HepG2 (cell line): ENCODE measurements around the gene MRPL34. TPM values are rescaled to one million over a fixed set of nuclear protein-coding genes. Genes with fewer than 3 reads are reported as not detected.

Source experiments
- CC2D1A ChIP-seq: sonication (generic); formaldehyde crosslinking; IDR thresholded peaks from 2 replicates; pipeline ENCODE4 v1.8.1; 2023; ENCODE audit warnings: mild to moderate bottlenecking, missing genetic modification reagents
- CREB1 ChIP-seq, 2 experiments: fragments of 450-650 bp in 1 of 2; IDR thresholded peaks; 2 replicates each; pipeline ENCODE4 v1.6.1; 2016 to 2017; ENCODE audit warnings: control low read depth in 1 of 2, mild to moderate bottlenecking in 1 of 2, missing compliant biosample characterization in 1 of 2, missing genetic modification characterization in 1 of 2
- ERF ChIP-seq: IDR thresholded peaks from 2 replicates; pipeline ENCODE4 v1.6.1; 2018; ENCODE audit warnings: missing biosample characterization, missing genetic modification reagents
- HOXA9 ChIP-seq: sonication (generic); formaldehyde crosslinking; IDR thresholded peaks from 2 replicates; pipeline ENCODE4 v1.8.1; 2022; ENCODE audit warnings: missing genetic modification reagents, mild to moderate bottlenecking, moderate library complexity, borderline replicate concordance
- MBNL3 ChIP-seq: fragments of 250-450 bp; sonication (Bioruptor Pico); conservative IDR thresholded peaks from 2 replicates; pipeline ENCODE4 v1.8.0; 2022; ENCODE audit warnings: mild to moderate bottlenecking, inconsistent platforms
- NKX3-1 ChIP-seq: sonication (generic); formaldehyde crosslinking; IDR thresholded peaks from 2 replicates; pipeline ENCODE4 v1.5.0; 2020; ENCODE audit warnings: missing genetic modification reagents
- NR2F6 ChIP-seq, 2 experiments: IDR thresholded peaks; 2 replicates each; pipeline ENCODE4 v1.6.1; 2016; ENCODE audit warnings: antibody characterized with exemption in 1 of 2, mild to moderate bottlenecking in 1 of 2
- RFX5 ChIP-seq: IDR thresholded peaks from 2 replicates; pipeline ENCODE4 v1.6.1; 2011; ENCODE audit warnings: low read depth, low read length, improper control_type of control experiment
- SMARCC2 ChIP-seq: fragments of 450-650 bp; IDR thresholded peaks from 2 replicates; pipeline ENCODE4 v1.6.1; 2017; ENCODE audit warnings: antibody characterized with exemption, mild to moderate bottlenecking
- ZNF282 ChIP-seq: fragments of 450-650 bp; IDR thresholded peaks from 2 replicates; pipeline ENCODE4 v1.6.1; 2018; ENCODE audit not compliant: partially characterized antibody
- ZNF34 ChIP-seq: sonication (generic); formaldehyde crosslinking; IDR thresholded peaks from 2 replicates; pipeline ENCODE4 v1.4.0; 2020; ENCODE audit warnings: mild to moderate bottlenecking, missing genetic modification reagents, borderline replicate concordance
- ZNF350 ChIP-seq: sonication (generic); formaldehyde crosslinking; IDR thresholded peaks from 2 replicates; pipeline ENCODE4 v1.4.0; 2020; ENCODE audit warnings: mild to moderate bottlenecking, low read depth, missing genetic modification reagents, borderline replicate concordance
- ZNF605 ChIP-seq: sonication (generic); formaldehyde crosslinking; IDR thresholded peaks from 2 replicates; pipeline ENCODE4 v1.8.0; 2022; ENCODE audit warnings: mild to moderate bottlenecking, missing genetic modification reagents
- ZNF761 ChIP-seq: sonication (generic); formaldehyde crosslinking; conservative IDR thresholded peaks from 2 replicates; pipeline ENCODE4 v1.4.0; 2020; ENCODE audit warnings: mild to moderate bottlenecking, missing genetic modification reagents
- ZNF776 ChIP-seq: sonication (generic); formaldehyde crosslinking; IDR thresholded peaks from 2 replicates; pipeline ENCODE4 v1.4.0; 2020; ENCODE audit warnings: mild to moderate bottlenecking, missing genetic modification reagents
- polyA plus RNA-seq, 8 experiments: library from polyadenylated mRNA; depleted of rRNA in 3 of 8; stranded (reverse) in 7 of 8; unstranded in 1 of 8; fragments of >200 nt; fragmentation: Illumina TruSeq in 4 of 8; extraction: Trizol in 4 of 8; gene quantifications; 2 replicates each; pipeline versions ENCODE4 v1.2.1 to v1.2.3, GENCODE V29; 2011 to 2016; ENCODE audit warnings: low read depth in 4 of 8, missing spikeins in 1 of 8, mixed read lengths in 1 of 8; ENCODE audit not compliant: insufficient read depth in 1 of 8
- total RNA-seq, 5 experiments: library from RNA; depleted of rRNA; stranded (reverse); fragments of >200 nt; fragmentation: Illumina TruSeq; extraction: Trizol; gene quantifications; 2 replicates each; pipeline ENCODE4 v1.2.3, GENCODE V29; 2016; ENCODE audit warnings: low read depth in 1 of 5
- TF ChIP-seq, protein P1 (sequence below): sonication (generic); formaldehyde crosslinking; IDR thresholded peaks from 2 replicates; pipeline ENCODE4 v1.4.0; 2020; ENCODE audit warnings: mild to moderate bottlenecking, missing genetic modification reagents
- TF ChIP-seq, protein P2 (sequence below): sonication (generic); formaldehyde crosslinking; IDR thresholded peaks from 2 replicates; pipeline ENCODE4 v1.5.0; 2020; ENCODE audit warnings: missing genetic modification reagents, mild to moderate bottlenecking, borderline replicate concordance
- TF ChIP-seq, protein P3 (sequence below): sonication (generic); formaldehyde crosslinking; IDR thresholded peaks from 2 replicates; pipeline ENCODE4 v1.4.0; 2020; ENCODE audit warnings: missing genetic modification reagents, borderline replicate concordance
- TF ChIP-seq, protein P4 (sequence below): sonication (generic); formaldehyde crosslinking; IDR thresholded peaks from 2 replicates; pipeline ENCODE4 v1.8.0; 2022; ENCODE audit warnings: missing genetic modification reagents, mild to moderate bottlenecking, borderline replicate concordance

The MRPL34 gene
- total and polyA plus RNA-seq, 2 of the 13 experiments (the other 11 are each of a cell fraction or from before 2014, with no cell fraction given): 74.0 to 77.3 TPM

DNA sequence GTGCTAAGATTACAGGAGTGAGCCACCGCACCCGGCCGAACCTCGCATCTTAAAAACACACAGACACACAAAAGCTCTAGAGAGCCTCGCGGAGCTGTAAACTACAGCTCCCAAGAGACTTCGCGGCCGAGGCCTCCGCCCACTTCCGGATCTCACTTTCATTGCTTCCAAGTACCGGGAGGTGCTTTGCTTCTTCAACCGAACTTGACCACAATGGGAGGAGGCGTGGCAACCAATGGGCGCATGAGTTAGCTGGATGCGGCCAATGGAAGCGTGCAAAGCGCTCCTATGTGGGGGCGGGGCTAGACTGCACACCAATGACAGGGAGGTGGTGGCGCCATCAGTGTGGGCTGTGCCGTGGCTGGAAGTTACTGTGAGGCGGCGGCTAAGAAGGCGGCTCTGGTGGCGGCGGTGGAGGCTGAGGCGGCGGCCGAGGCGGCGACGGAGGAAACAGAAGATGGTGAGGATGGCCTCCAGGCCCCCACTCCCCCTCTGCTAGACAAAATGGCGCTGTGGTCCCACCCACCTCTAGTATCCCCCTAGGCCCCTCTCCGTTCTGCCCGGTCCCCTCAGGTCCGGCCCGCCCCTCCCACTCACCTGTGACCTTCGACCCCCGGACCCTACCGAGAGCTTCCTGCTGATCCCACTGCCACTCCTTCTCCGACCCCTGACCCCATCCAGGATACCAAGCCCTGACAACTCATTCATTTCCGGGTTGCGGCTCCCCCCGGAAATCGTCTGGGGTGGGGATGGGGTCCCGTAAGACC lies 3.7 kb downstream of the MRPL34 start, which contains the start of gene DDA1 (continued):
- TF ChIP-seq, protein P1, sequence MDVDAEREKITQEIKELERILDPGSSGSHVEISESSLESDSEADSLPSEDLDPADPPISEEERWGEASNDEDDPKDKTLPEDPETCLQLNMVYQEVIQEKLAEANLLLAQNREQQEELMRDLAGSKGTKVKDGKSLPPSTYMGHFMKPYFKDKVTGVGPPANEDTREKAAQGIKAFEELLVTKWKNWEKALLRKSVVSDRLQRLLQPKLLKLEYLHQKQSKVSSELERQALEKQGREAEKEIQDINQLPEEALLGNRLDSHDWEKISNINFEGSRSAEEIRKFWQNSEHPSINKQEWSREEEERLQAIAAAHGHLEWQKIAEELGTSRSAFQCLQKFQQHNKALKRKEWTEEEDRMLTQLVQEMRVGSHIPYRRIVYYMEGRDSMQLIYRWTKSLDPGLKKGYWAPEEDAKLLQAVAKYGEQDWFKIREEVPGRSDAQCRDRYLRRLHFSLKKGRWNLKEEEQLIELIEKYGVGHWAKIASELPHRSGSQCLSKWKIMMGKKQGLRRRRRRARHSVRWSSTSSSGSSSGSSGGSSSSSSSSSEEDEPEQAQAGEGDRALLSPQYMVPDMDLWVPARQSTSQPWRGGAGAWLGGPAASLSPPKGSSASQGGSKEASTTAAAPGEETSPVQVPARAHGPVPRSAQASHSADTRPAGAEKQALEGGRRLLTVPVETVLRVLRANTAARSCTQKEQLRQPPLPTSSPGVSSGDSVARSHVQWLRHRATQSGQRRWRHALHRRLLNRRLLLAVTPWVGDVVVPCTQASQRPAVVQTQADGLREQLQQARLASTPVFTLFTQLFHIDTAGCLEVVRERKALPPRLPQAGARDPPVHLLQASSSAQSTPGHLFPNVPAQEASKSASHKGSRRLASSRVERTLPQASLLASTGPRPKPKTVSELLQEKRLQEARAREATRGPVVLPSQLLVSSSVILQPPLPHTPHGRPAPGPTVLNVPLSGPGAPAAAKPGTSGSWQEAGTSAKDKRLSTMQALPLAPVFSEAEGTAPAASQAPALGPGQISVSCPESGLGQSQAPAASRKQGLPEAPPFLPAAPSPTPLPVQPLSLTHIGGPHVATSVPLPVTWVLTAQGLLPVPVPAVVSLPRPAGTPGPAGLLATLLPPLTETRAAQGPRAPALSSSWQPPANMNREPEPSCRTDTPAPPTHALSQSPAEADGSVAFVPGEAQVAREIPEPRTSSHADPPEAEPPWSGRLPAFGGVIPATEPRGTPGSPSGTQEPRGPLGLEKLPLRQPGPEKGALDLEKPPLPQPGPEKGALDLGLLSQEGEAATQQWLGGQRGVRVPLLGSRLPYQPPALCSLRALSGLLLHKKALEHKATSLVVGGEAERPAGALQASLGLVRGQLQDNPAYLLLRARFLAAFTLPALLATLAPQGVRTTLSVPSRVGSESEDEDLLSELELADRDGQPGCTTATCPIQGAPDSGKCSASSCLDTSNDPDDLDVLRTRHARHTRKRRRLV: peak; percentile 73; the same call in 1 of the 2 replicates
- TF ChIP-seq SMARCC2 (no peak), ZNF350 (CRISPR knock-in tag) (peak; percentile 61), ZNF761 (CRISPR knock-in tag) (0 out of 2 replicates have a peak, but pooled peaks have one; percentile 6), CREB1 (IDR thresholded peaks at IDR 0.05) (peak; percentile 84), CREB1 (CRISPR knock-in tag; IDR thresholded peaks at IDR 0.05) (peak; percentile 85), ERF (no peak), CC2D1A (CRISPR knock-in tag) (no peak), ZNF34 (CRISPR knock-in tag) (no peak), ZNF605 (CRISPR knock-in tag) (no peak), NR2F6 (IDR thresholded peaks at IDR 0.05) (peak; percentile 93), NR2F6 (CRISPR knock-in tag; IDR thresholded peaks at IDR 0.05) (peak; percentile 73), RFX5 (peak; percentile 67), ZNF776 (CRISPR knock-in tag) (peak; percentile 13; the same call in 1 of the 2 replicates), NKX3-1 (no peak), HOXA9 (no peak), ZNF282 (no peak), MBNL3 (CRISPR knock-in tag) (no peak)
- TF ChIP-seq, protein P2, sequence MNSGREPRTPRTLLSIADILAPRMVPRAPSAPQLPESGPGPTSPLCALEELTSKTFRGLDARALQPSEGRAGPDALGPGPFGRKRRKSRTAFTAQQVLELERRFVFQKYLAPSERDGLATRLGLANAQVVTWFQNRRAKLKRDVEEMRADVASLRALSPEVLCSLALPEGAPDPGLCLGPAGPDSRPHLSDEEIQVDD: no peak
- TF ChIP-seq, protein P3, sequence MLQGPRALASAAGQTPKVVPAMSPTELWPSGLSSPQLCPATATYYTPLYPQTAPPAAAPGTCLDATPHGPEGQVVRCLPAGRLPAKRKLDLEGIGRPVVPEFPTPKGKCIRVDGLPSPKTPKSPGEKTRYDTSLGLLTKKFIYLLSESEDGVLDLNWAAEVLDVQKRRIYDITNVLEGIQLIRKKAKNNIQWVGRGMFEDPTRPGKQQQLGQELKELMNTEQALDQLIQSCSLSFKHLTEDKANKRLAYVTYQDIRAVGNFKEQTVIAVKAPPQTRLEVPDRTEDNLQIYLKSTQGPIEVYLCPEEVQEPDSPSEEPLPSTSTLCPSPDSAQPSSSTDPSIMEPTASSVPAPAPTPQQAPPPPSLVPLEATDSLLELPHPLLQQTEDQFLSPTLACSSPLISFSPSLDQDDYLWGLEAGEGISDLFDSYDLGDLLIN: no peak
- TF ChIP-seq, protein P4, sequence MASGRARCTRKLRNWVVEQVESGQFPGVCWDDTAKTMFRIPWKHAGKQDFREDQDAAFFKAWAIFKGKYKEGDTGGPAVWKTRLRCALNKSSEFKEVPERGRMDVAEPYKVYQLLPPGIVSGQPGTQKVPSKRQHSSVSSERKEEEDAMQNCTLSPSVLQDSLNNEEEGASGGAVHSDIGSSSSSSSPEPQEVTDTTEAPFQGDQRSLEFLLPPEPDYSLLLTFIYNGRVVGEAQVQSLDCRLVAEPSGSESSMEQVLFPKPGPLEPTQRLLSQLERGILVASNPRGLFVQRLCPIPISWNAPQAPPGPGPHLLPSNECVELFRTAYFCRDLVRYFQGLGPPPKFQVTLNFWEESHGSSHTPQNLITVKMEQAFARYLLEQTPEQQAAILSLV (CRISPR knock-in tag): no peak
